HepG2 (cell line): Measurements from ENCODE around the gene CCDC154. TPM values are rescaled to one million over a fixed set of nuclear protein-coding genes. Genes with fewer than 3 reads are reported as not detected.
A peak's percentile ranks its signal among the peaks of the same experiment; 100 is the strongest.

Experiments
- ARNT ChIP-seq: fragments of 450-650 bp; IDR thresholded peaks from 2 replicates; pipeline ENCODE4 v1.6.1; 2017
- ARNTL ChIP-seq: sonication (generic); formaldehyde crosslinking; IDR thresholded peaks from 2 replicates; pipeline ENCODE4 v1.4.0; 2020; ENCODE audit warnings: mild to moderate bottlenecking, missing genetic modification reagents
- ATF7-NPFF ChIP-seq: sonication (generic); formaldehyde crosslinking; IDR thresholded peaks from 2 replicates; pipeline ENCODE4 v1.8.1; 2023; ENCODE audit warnings: mild to moderate bottlenecking, low read depth, missing genetic modification reagents, moderate library complexity
- ERF ChIP-seq: IDR thresholded peaks from 2 replicates; pipeline ENCODE4 v1.6.1; 2018; ENCODE audit warnings: missing biosample characterization, missing genetic modification reagents
- HHEX ChIP-seq: IDR thresholded peaks from 2 replicates; pipeline ENCODE4 v1.6.1; 2016; ENCODE audit warnings: control low read depth
- HMG20B ChIP-seq: conservative IDR thresholded peaks from 2 replicates; pipeline ENCODE4 v1.6.1; 2016; ENCODE audit warnings: missing genetic modification reagents, missing compliant biosample characterization
- IRF9 ChIP-seq: sonication (generic); formaldehyde crosslinking; IDR thresholded peaks from 2 replicates; pipeline ENCODE4 v1.8.0; 2022; ENCODE audit warnings: missing genetic modification reagents, mild to moderate bottlenecking, borderline replicate concordance
- NAIF1 ChIP-seq: sonication (generic); formaldehyde crosslinking; IDR thresholded peaks from 2 replicates; pipeline ENCODE4 v1.5.0; 2020; ENCODE audit warnings: mild to moderate bottlenecking, missing genetic modification reagents, borderline replicate concordance
- NFE2 ChIP-seq: sonication (generic); formaldehyde crosslinking; IDR thresholded peaks from 2 replicates; pipeline ENCODE4 v1.4.0; 2020; ENCODE audit warnings: missing genetic modification reagents
- TRIM22 ChIP-seq: fragments of 450-650 bp; IDR thresholded peaks from 2 replicates; pipeline ENCODE4 v1.6.1; 2017
- ZC3H13 ChIP-seq: sonication (generic); formaldehyde crosslinking; IDR thresholded peaks from 2 replicates; pipeline ENCODE4 v1.8.1; 2023; ENCODE audit warnings: mild to moderate bottlenecking, missing genetic modification reagents, moderate library complexity
- ZFP1 ChIP-seq: IDR thresholded peaks from 2 replicates; pipeline ENCODE4 v1.6.1; 2016
- ZNF30 ChIP-seq: sonication (generic); formaldehyde crosslinking; IDR thresholded peaks from 2 replicates; pipeline ENCODE4 v1.5.0; 2020; ENCODE audit warnings: mild to moderate bottlenecking, missing genetic modification reagents
- ZNF546 ChIP-seq: sonication (generic); formaldehyde crosslinking; conservative IDR thresholded peaks from 2 replicates; pipeline ENCODE4 v1.8.1; 2023; ENCODE audit warnings: mild to moderate bottlenecking, missing genetic modification reagents
- polyA plus RNA-seq, 8 experiments: library from polyadenylated mRNA; depleted of rRNA in 3 of 8; stranded (reverse) in 7 of 8; unstranded in 1 of 8; fragments of >200 nt; fragmentation: Illumina TruSeq in 4 of 8; extraction: Trizol in 4 of 8; gene quantifications; 2 replicates each; pipeline versions ENCODE4 v1.2.1 to v1.2.3, GENCODE V29; 2011 to 2016; ENCODE audit warnings: low read depth in 4 of 8, missing spikeins in 1 of 8, mixed read lengths in 1 of 8; ENCODE audit not compliant: insufficient read depth in 1 of 8
- total RNA-seq, 5 experiments: library from RNA; depleted of rRNA; stranded (reverse); fragments of >200 nt; fragmentation: Illumina TruSeq; extraction: Trizol; gene quantifications; 2 replicates each; pipeline ENCODE4 v1.2.3, GENCODE V29; 2016; ENCODE audit warnings: low read depth in 1 of 5
- TF ChIP-seq, protein P1 (sequence below): IDR thresholded peaks from 2 replicates; pipeline ENCODE4 v1.6.1; 2016; ENCODE audit warnings: low read depth, control low read depth
- TF ChIP-seq, protein P2 (sequence below): sonication (generic); formaldehyde crosslinking; IDR thresholded peaks from 2 replicates; pipeline ENCODE4 v1.4.0; 2020; ENCODE audit warnings: missing genetic modification reagents, borderline replicate concordance

CCDC154 gene
- total and polyA plus RNA-seq, 2 of the 13 experiments (the other 11 are each of a cell fraction or from before 2014, with no cell fraction given), result 0.92 to 1.5 TPM

- TF ChIP-seq TRIM22, result no peak
- peak; percentile 98 for TF ChIP-seq ATF7-NPFF (CRISPR knock-in tag)
- TF ChIP-seq, protein P1, sequence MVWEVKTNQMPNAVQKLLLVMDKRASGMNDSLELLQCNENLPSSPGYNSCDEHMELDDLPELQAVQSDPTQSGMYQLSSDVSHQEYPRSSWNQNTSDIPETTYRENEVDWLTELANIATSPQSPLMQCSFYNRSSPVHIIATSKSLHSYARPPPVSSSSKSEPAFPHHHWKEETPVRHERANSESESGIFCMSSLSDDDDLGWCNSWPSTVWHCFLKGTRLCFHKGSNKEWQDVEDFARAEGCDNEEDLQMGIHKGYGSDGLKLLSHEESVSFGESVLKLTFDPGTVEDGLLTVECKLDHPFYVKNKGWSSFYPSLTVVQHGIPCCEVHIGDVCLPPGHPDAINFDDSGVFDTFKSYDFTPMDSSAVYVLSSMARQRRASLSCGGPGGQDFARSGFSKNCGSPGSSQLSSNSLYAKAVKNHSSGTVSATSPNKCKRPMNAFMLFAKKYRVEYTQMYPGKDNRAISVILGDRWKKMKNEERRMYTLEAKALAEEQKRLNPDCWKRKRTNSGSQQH (CRISPR knock-in tag), result peak; percentile 89; the same call in 1 of the 2 replicates
- TF ChIP-seq ERF (CRISPR knock-in tag), result peak; percentile 95; the same call in 1 of the 2 replicates
- TF ChIP-seq ZNF546 (CRISPR knock-in tag), result peak; percentile 90; the same call in 1 of the 2 replicates
- TF ChIP-seq, protein P2, sequence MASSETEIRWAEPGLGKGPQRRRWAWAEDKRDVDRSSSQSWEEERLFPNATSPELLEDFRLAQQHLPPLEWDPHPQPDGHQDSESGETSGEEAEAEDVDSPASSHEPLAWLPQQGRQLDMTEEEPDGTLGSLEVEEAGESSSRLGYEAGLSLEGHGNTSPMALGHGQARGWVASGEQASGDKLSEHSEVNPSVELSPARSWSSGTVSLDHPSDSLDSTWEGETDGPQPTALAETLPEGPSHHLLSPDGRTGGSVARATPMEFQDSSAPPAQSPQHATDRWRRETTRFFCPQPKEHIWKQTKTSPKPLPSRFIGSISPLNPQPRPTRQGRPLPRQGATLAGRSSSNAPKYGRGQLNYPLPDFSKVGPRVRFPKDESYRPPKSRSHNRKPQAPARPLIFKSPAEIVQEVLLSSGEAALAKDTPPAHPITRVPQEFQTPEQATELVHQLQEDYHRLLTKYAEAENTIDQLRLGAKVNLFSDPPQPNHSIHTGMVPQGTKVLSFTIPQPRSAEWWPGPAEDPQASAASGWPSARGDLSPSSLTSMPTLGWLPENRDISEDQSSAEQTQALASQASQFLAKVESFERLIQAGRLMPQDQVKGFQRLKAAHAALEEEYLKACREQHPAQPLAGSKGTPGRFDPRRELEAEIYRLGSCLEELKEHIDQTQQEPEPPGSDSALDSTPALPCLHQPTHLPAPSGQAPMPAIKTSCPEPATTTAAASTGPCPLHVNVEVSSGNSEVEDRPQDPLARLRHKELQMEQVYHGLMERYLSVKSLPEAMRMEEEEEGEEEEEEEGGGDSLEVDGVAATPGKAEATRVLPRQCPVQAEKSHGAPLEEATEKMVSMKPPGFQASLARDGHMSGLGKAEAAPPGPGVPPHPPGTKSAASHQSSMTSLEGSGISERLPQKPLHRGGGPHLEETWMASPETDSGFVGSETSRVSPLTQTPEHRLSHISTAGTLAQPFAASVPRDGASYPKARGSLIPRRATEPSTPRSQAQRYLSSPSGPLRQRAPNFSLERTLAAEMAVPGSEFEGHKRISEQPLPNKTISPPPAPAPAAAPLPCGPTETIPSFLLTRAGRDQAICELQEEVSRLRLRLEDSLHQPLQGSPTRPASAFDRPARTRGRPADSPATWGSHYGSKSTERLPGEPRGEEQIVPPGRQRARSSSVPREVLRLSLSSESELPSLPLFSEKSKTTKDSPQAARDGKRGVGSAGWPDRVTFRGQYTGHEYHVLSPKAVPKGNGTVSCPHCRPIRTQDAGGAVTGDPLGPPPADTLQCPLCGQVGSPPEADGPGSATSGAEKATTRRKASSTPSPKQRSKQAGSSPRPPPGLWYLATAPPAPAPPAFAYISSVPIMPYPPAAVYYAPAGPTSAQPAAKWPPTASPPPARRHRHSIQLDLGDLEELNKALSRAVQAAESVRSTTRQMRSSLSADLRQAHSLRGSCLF (CRISPR knock-in tag), result no peak
- peak; percentile 86 for TF ChIP-seq IRF9 (CRISPR knock-in tag)
- no peak for TF ChIP-seq NAIF1 (CRISPR knock-in tag)
- TF ChIP-seq ARNTL (CRISPR knock-in tag), result peak; percentile 97
- no peak for TF ChIP-seq ZFP1 (CRISPR knock-in tag)
- TF ChIP-seq ZNF30 (CRISPR knock-in tag), result no peak
- no peak for TF ChIP-seq NFE2 (CRISPR knock-in tag)
- no peak for TF ChIP-seq HHEX (CRISPR knock-in tag)
- TF ChIP-seq HMG20B (CRISPR knock-in tag), result no peak
- peak; percentile 86; the same call in 1 of the 2 replicates for TF ChIP-seq ZC3H13 (CRISPR knock-in tag)
- TF ChIP-seq ARNT, result no peak
Observed at GRCh38 chr16:1474796-1475551, 30.6 kb upstream of the CCDC154 start, which contains the start of gene CLCN7 (continued).
